ENCODE results near the gene HOXB4. TPM values are rescaled to one million over a fixed set of nuclear protein-coding genes. Genes with fewer than 3 reads are reported as not detected.

The HOXB4 gene
- total RNA-seq, 4 donors from 2014 or later = 3.5 to 8.3 (median 5.0) TPM

DNA sequence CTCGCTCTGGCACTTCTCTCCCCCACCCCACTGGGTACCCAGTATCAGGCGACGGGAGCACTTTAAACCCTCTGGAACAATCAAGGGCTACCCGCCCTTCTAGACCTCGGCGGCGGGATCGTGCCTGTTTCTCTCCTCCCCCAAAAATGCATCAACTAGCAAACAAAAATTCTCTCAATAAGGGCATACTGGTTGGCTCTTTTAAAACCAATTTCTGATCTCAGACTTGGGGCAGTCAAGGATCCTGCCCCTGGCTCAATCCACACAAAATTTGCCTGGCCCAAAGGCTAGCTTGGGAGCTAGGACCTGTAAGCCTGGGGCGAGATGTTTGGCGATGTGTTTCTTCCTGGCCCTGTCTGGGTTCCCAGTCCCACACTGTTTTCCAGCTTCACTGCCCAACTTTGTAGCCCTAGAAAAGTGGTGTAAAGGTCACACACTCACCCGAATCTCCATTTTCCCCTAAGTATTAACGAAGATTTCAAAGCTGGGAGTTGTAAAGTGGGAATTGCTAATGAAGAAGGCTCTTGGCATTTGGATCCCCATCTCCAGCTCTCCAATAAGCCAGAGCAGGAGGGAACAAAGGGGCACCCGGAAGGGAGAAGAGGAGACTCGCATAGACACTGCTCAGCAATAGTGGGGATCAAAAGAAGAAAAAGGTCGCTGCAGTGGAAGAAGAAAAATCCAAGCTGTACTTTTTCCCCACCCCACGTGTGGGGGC lies 18.9 kb downstream of the HOXB4 start:
- peak overlapping the region; percentile 91 to 97 (median 96) for H3K27ac ChIP-seq (replicated peaks in 1 of 4)
- no peak for DNase-seq (ENCODE audit: extremely low spot score)

GRCh38 chr17:48558831-48559121 lies 19.4 kb downstream of the HOXB4 start:
- peaks cover 67 to 97% (median 97%) of the 10 kb centered on the region in 4 donors for H3K4me1 ChIP-seq
- WGBS = 46% methylated on average over 2 of the region's 2 CpGs
- peak overlapping the region; percentile 42 to 57 (median 56) for H3K4me3 ChIP-seq
- no peak for DNase-seq (ENCODE audit: extremely low spot score)
- H3K27ac ChIP-seq (replicated peaks in 1 of 4) = peak overlapping the region; percentile 91 to 97 (median 96)
- H3K27me3 ChIP-seq = no peaks in the 10 kb centered on the region
- TF ChIP-seq POLR2A (IDR thresholded peaks at IDR 0.05; ENCODE audit: low read depth) (no peak), POLR2AphosphoS5 (IDR thresholded peaks at IDR 0.05) (no peak), EP300 (IDR thresholded peaks at IDR 0.05) (no peak)
- TF ChIP-seq, protein P1, sequence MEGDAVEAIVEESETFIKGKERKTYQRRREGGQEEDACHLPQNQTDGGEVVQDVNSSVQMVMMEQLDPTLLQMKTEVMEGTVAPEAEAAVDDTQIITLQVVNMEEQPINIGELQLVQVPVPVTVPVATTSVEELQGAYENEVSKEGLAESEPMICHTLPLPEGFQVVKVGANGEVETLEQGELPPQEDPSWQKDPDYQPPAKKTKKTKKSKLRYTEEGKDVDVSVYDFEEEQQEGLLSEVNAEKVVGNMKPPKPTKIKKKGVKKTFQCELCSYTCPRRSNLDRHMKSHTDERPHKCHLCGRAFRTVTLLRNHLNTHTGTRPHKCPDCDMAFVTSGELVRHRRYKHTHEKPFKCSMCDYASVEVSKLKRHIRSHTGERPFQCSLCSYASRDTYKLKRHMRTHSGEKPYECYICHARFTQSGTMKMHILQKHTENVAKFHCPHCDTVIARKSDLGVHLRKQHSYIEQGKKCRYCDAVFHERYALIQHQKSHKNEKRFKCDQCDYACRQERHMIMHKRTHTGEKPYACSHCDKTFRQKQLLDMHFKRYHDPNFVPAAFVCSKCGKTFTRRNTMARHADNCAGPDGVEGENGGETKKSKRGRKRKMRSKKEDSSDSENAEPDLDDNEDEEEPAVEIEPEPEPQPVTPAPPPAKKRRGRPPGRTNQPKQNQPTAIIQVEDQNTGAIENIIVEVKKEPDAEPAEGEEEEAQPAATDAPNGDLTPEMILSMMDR (IDR thresholded peaks at IDR 0.05) = no peak
- H3K9me3 ChIP-seq = no peaks in the 10 kb centered on the region
- intact Hi-C loops (cut with DNase I) = no loop called here
- peaks cover 0 to 5% (median 0%) of the 10 kb centered on the region in 4 donors for H3K36me3 ChIP-seq

More for the DNA sequence above, 18.9 kb downstream of the HOXB4 start:
- Histone ChIP-seq H3K36me3 (peaks cover 0 to 2% (median 0%) of the 10 kb centered on the region in 4 donors), H3K4me1 (peaks cover 67 to 97% (median 96%) of the 10 kb centered on the region in 4 donors), H3K27me3 (no peaks in the 10 kb centered on the region), H3K9me3 (no peaks in the 10 kb centered on the region), H3K4me3 (peak overlapping the region; percentile 42 to 57 (median 56))
- intact Hi-C loops (cut with DNase I) = no loop called here
- WGBS = 60% methylated on average over 16 of the region's 16 CpGs
- TF ChIP-seq POLR2A (IDR thresholded peaks at IDR 0.05; ENCODE audit: low read depth) (no peak), EP300 (IDR thresholded peaks at IDR 0.05) (no peak), POLR2AphosphoS5 (IDR thresholded peaks at IDR 0.05) (no peak)
- TF ChIP-seq, protein P1 (IDR thresholded peaks at IDR 0.05) = no peak

- peaks cover 0 to 5% (median 0%) of the 10 kb centered on the region in 4 donors for H3K36me3 ChIP-seq
- no peak for DNase-seq (ENCODE audit: extremely low spot score)
- peak overlapping the region; percentile 91 to 97 (median 96) for H3K27ac ChIP-seq (replicated peaks in 1 of 4)
- intact Hi-C loops (cut with DNase I) = no loop called here
- H3K4me3 ChIP-seq = peak overlapping the region; percentile 42 to 57 (median 56)
- peaks cover 67 to 97% (median 97%) of the 10 kb centered on the region in 4 donors for H3K4me1 ChIP-seq
- WGBS = 57% methylated on average over 11 of the region's 13 CpGs
- TF ChIP-seq, protein P1 (IDR thresholded peaks at IDR 0.05) = no peak
- TF ChIP-seq POLR2AphosphoS5 (IDR thresholded peaks at IDR 0.05) (no peak), POLR2A (IDR thresholded peaks at IDR 0.05; ENCODE audit: low read depth) (no peak), EP300 (IDR thresholded peaks at IDR 0.05) (no peak)
- no peaks in the 10 kb centered on the region for H3K27me3 ChIP-seq
- H3K9me3 ChIP-seq = no peaks in the 10 kb centered on the region
These were observed 19.9 kb downstream of the HOXB4 start for GRCh38 chr17:48558057-48558830.

DNA sequence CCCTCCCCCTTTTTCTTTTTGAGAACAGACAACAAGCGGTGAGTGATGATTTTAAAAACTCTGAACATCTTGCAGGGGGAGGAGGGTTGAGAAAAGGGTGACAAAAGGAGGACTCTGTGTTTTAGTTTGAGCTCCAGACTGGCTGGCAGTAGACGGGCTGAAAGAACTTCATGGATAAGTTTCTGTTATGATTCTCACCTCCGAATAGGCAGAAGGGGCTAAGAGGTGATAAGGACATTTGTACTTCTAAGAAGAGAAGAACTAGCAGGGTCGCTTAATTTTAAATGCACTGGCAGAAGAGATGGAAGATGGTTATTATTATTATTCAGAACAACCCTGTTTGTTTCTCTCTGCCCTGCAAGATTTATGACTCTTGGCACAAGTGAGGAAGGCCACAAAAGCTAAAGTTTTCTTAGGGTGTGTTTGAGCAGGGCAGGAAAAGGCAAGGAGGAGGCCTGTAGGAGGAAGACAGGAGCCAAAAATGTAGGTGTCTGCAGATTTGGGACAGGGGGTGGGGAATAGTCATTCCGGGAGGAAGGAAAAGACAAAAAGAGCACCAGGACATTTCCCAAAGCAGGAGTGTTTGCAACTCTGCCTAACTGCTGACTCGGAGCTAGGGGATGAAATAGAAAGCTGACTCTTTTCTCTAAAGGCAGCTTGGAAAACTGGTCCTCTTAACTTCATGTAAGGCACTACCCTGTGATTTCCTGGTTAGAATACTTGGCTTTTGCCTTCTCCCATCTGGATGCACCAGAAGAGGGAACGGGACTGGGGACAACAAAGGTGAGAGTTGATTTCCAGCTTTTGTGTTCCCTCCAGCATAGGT lies 21.4 kb downstream of the HOXB4 start:
- intact Hi-C loops (cut with DNase I) = no loop called here
- DNase-seq (ENCODE audit: extremely low spot score) = no peak
- no peaks in the 10 kb centered on the region for H3K27me3 ChIP-seq
- 27% methylated on average over 7 of the region's 7 CpGs for WGBS
- peaks cover 53 to 97% (median 97%) of the 10 kb centered on the region in 4 donors for H3K4me1 ChIP-seq
- peak overlapping the region; percentile 91 to 97 (median 96) for H3K27ac ChIP-seq (replicated peaks in 1 of 4)
- H3K9me3 ChIP-seq = no peaks in the 10 kb centered on the region
- TF ChIP-seq POLR2AphosphoS5 (IDR thresholded peaks at IDR 0.05) (peak in 1 of 2 donors; percentile 28), POLR2A (IDR thresholded peaks at IDR 0.05; ENCODE audit: low read depth) (no peak), EP300 (IDR thresholded peaks at IDR 0.05) (no peak)
- TF ChIP-seq, protein P1 (IDR thresholded peaks at IDR 0.05) = no peak
- peaks cover 0 to 10% (median 4%) of the 10 kb centered on the region in 4 donors for H3K36me3 ChIP-seq
- peak overlapping the region; percentile 42 to 57 (median 56) for H3K4me3 ChIP-seq

Data from esophagus muscularis mucosa (tissue), 4 donors.